Sigmoid colon (tissue), 7 donors: Measurements from ENCODE around the gene CNST. TPM values are rescaled to one million over a fixed set of nuclear protein-coding genes. Genes with fewer than 3 reads are reported as not detected.

Experiments
- DNase-seq: peaks from one replicate; pipeline ENCODE4 v3.0.0-alpha.2; 2019
- H3K27ac ChIP-seq, 4 donors: fragments of 200-600 bp; sonication (generic); one replicate each; pipeline ENCODE4 v1.5.1; 2016 to 2019; ENCODE audit warnings: mild to moderate bottlenecking in 1 of 4
- H3K27me3 ChIP-seq, 3 donors: fragments of 200-600 bp; sonication (generic); one replicate each; pipeline ENCODE4 v1.5.1; 2019; ENCODE audit warnings: mild to moderate bottlenecking in 1 of 3
- H3K36me3 ChIP-seq, 4 donors: fragments of 200-600 bp; sonication (generic); one replicate each; pipeline ENCODE4 v1.5.1; 2016 to 2019
- H3K4me1 ChIP-seq, 4 donors: fragments of 200-600 bp; sonication (generic); one replicate each; pipeline ENCODE4 v1.5.1; 2017 to 2019
- H3K4me3 ChIP-seq, 4 donors: fragments of 200-600 bp; sonication (generic); one replicate each; pipeline ENCODE4 v1.5.1; 2017 to 2019; ENCODE audit warnings: mild to moderate bottlenecking in 2 of 4, moderate library complexity in 1 of 4
- H3K9me3 ChIP-seq, 4 donors: fragments of 200-600 bp in 3 of 4; sonication (generic) in 3 of 4; one replicate each; pipeline versions ENCODE4 v1.5.1 to v1.6.1; 2013 to 2019
- EP300 ChIP-seq, 4 donors: sonication (generic); formaldehyde crosslinking; IDR thresholded peaks; one replicate each; pipeline ENCODE4 v1.6.1; 2017; ENCODE audit warnings: antibody characterized with exemption in 4 of 4
- POLR2A ChIP-seq, 2 donors: fragments of 450-650 bp; IDR thresholded peaks; one replicate each; pipeline ENCODE4 v1.6.1; 2016; ENCODE audit warnings: antibody characterized with exemption in 2 of 2, mild to moderate bottlenecking in 2 of 2, moderate library complexity in 2 of 2
- POLR2AphosphoS5 ChIP-seq, 4 donors: sonication (generic); formaldehyde crosslinking; IDR thresholded peaks; one replicate each; pipeline ENCODE4 v1.6.1; 2017; ENCODE audit warnings: antibody characterized with exemption in 4 of 4
- WGBS, 2 donors: extraction: QIAGEN DNeasy Blood & Tissue Kit; methylation state at CpG; one replicate each; pipeline ENCODE4 v1.1.7; 2013; 5-methylcytosine and 5-hydroxymethylcytosine counted together
- intact Hi-C: fragments of 100-400 bp; cut with DNase I; formaldehyde crosslinking; loops from one replicate; pipeline ENCODE4 v1.15.1; 2023
- polyA plus RNA-seq, 3 donors: library from polyadenylated mRNA; stranded (reverse); fragments of 200-250 nt; gene quantifications; one replicate each; pipeline ENCODE4 v1.2.3, GENCODE V29; 2013
- total RNA-seq, 4 donors: library from RNA; depleted of rRNA; stranded (reverse); fragments of >200 nt; gene quantifications; one replicate each; pipeline ENCODE4 v1.1.0, GENCODE V29; 2016
- TF ChIP-seq, protein P1 (sequence below), 4 experiments: fragments of 450-650 bp in 3 of 4; fragments of 200-600 bp in 1 of 4; IDR thresholded peaks; one replicate each; pipeline ENCODE4 v1.5.1; 2016 to 2019; ENCODE audit warnings: antibody characterized with exemption in 4 of 4, mild to moderate bottlenecking in 3 of 4, moderate library complexity in 2 of 4
- donor health status: healthy with polysubstance abuse.
- donor health status: Bipolar disorder and iron deficiency.
- donor health status: healthy.

CNST gene
- total and polyA plus RNA-seq, 7 donors = 9.0 to 39.2 (median 26.0) TPM

DNA sequence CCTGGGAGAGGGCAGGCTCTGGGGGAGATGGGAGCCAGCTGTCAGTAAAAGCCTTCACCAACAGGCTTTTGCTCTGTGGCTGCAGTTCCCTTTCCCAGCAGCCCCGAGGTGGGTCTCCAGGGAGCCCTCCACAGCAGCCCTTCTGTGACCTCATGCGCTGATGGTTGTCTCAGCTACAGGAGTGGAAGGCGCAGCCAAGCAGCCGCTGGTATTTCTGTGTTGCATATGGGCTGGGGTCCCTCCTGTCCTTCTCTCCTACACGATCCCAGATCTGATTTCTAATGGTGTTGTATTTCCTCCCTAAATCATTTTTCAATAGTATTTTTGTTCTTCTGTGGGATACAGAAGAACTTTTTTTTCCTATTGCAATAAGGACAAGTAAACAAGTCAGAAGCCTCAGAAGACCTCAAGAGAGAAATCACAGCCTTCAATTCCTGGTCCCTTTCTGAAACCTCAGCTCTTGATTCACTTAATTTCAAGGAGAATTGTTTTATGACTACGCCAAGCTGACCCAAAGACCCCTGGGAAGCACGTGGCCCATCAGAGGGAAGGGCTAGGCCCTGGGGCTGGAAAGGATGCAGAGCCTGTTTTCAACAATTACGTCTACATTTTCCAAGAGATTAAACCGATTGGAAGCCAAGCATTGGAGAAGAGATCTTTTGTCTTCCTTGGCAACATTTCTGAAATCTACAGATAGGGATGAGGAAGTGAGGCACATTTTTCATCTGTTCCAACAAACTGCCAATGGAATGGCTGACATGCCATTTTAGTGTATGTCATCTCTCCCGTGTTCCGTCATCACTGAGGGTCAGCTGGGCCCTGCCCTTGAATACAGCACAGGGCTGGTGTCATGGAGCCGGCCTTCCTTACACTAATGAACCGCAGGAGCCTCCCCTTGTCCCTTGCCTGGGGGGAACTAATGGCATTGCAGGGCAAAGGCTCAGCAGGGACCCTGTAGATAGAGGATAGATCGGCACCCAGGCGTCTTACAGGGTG lies 115.9 kb downstream of the CNST start:
- Histone ChIP-seq H3K4me3 (no peak overlapping the region), H3K9me3 (no peaks in the 10 kb centered on the region), H3K27ac (peak overlapping the region; percentile 4 to 53 (median 26)), H3K4me1 (peaks cover 0 to 18% (median 4%) of the 10 kb centered on the region in 4 donors), H3K27me3 (no peaks in the 10 kb centered on the region), H3K36me3 (no peaks in the 10 kb centered on the region)
- TF ChIP-seq EP300 (IDR thresholded peaks at IDR 0.05) (no peak), POLR2A (IDR thresholded peaks at IDR 0.05) (no peak), POLR2AphosphoS5 (IDR thresholded peaks at IDR 0.05) (no peak)
- TF ChIP-seq, protein P1, sequence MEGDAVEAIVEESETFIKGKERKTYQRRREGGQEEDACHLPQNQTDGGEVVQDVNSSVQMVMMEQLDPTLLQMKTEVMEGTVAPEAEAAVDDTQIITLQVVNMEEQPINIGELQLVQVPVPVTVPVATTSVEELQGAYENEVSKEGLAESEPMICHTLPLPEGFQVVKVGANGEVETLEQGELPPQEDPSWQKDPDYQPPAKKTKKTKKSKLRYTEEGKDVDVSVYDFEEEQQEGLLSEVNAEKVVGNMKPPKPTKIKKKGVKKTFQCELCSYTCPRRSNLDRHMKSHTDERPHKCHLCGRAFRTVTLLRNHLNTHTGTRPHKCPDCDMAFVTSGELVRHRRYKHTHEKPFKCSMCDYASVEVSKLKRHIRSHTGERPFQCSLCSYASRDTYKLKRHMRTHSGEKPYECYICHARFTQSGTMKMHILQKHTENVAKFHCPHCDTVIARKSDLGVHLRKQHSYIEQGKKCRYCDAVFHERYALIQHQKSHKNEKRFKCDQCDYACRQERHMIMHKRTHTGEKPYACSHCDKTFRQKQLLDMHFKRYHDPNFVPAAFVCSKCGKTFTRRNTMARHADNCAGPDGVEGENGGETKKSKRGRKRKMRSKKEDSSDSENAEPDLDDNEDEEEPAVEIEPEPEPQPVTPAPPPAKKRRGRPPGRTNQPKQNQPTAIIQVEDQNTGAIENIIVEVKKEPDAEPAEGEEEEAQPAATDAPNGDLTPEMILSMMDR (IDR thresholded peaks at IDR 0.05) = no peak
- no peak for DNase-seq
- intact Hi-C loops = no loop called here
- 75 to 83% methylated on average over 15 of the region's 15 CpGs for WGBS, 2 donors

GRCh38 chr1:246683521-246683920 lies 117.3 kb downstream of the CNST start:
- Histone ChIP-seq H3K9me3 (no peaks in the 10 kb centered on the region), H3K27ac (no peak overlapping the region), H3K4me3 (no peak overlapping the region), H3K36me3 (no peaks in the 10 kb centered on the region), H3K4me1 (peaks cover 0 to 18% (median 4%) of the 10 kb centered on the region in 4 donors), H3K27me3 (no peaks in the 10 kb centered on the region)
- WGBS, 2 donors = 94 to 96% methylated on average over 9 of the region's 9 CpGs
- intact Hi-C loops = no loop called here
- no peak for DNase-seq
- no peak for TF ChIP-seq EP300 (IDR thresholded peaks at IDR 0.05)
- no peak for TF ChIP-seq POLR2A (IDR thresholded peaks at IDR 0.05)
- no peak for TF ChIP-seq POLR2AphosphoS5 (IDR thresholded peaks at IDR 0.05)
- TF ChIP-seq, protein P1 (IDR thresholded peaks at IDR 0.05) = no peak

- TF ChIP-seq, protein P1 (IDR thresholded peaks at IDR 0.05) = no peak
- TF ChIP-seq POLR2A (IDR thresholded peaks at IDR 0.05) (no peak), EP300 (IDR thresholded peaks at IDR 0.05) (no peak), POLR2AphosphoS5 (IDR thresholded peaks at IDR 0.05) (no peak)
- H3K9me3 ChIP-seq = no peaks in the 10 kb centered on the region
- no peak overlapping the region for H3K27ac ChIP-seq
- no peak for DNase-seq
- intact Hi-C loops = no loop called here
- no peak overlapping the region for H3K4me3 ChIP-seq
- H3K36me3 ChIP-seq = no peaks in the 10 kb centered on the region
- peaks cover 0 to 12% (median 10%) of the 10 kb centered on the region in 4 donors for H3K4me1 ChIP-seq
- no peaks in the 10 kb centered on the region for H3K27me3 ChIP-seq
- WGBS, 2 donors = 90 to 93% methylated on average over 14 of the region's 14 CpGs
Measured at GRCh38 chr1:246687002-246687401, 120.7 kb downstream of the CNST start.

GRCh38 chr1:246689409-246690008 lies 123.3 kb downstream of the CNST start:
- Histone ChIP-seq H3K9me3 (no peaks in the 10 kb centered on the region), H3K4me1 (peaks cover 0 to 12% (median 10%) of the 10 kb centered on the region in 4 donors), H3K4me3 (peak overlapping the region; percentile 18 to 45 (median 36)), H3K27ac (peak overlapping the region in 2 of 4 donors; percentile 26 to 58), H3K27me3 (no peaks in the 10 kb centered on the region), H3K36me3 (no peaks in the 10 kb centered on the region)
- intact Hi-C loops = loop anchor here (2.0 to 10.0 kb wide), 3 partner anchors 38 to 1535 kb away; partner anchors contain the start of gene KIF26B
- peak; percentile 84 for DNase-seq
- no peak for TF ChIP-seq EP300 (IDR thresholded peaks at IDR 0.05)
- TF ChIP-seq, protein P1 (IDR thresholded peaks at IDR 0.05) = peak; percentile 48 to 80 (median 72)
- WGBS, 2 donors = 5 to 15% methylated on average over 16 of the region's 16 CpGs
